ENCODE measurements around the gene ARL5A. TPM values are rescaled to one million over a fixed set of nuclear protein-coding genes. Genes with fewer than 3 reads are reported as not detected.

ARL5A gene
- total RNA-seq, 5 donors from 2014 or later (not counting 1 experiment from before 2014, with no cell fraction given) = 24.4 to 44.8 (median 35.1) TPM

DNA sequence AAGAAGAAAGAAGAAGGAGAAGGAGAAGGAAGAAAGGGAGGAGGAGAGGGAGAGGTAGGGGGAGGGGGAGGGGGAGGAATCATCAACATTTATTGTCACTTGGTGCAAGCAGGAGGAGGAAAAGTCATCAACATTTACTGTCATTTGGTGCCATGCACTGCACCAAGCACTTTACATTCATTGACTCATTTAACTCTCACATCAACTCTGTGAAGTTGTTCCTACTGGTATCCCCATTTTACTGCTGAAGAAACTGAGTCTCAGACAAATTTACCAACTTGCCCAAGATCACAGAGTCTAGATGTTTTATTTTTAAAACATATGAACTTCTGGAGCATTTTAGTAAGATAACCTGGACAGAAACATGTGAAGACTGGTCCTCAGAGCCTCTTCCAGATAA lies 47.3 kb downstream of the ARL5A start:
- Mint-ChIP-seq H3K4me3 (no peak overlapping the region), H3K9me3 (peaks cover 0 to 11% (median 3%) of the 10 kb centered on the region in 3 donors), H3K36me3 (peaks cover 75% of the 10 kb centered on the region), H3K27me3 (no peaks in the 10 kb centered on the region), H3K4me1 (peaks cover 0 to 5% (median 0%) of the 10 kb centered on the region in 3 donors), H3K27ac (no peak overlapping the region)
- ATAC-seq (replicated peaks in 1 of 4) = no peak
- Histone ChIP-seq H3K4me1 (ENCODE audit: control insufficient read depth in 1 of 2, extremely low read depth in 1 of 2, insufficient read depth in 2 of 2, low read length in 2 of 2) (no peaks in the 10 kb centered on the region), H3K4me3 (ENCODE audit: control insufficient read depth in 1 of 2, extremely low read depth in 1 of 2, low read length in 1 of 2) (no peak overlapping the region), H3K9me3 (no peaks in the 10 kb centered on the region), H3K27me3 (replicated peaks in 1 of 2; ENCODE audit: control insufficient read depth in 2 of 2, extremely low read depth in 1 of 2, insufficient read depth in 2 of 2, low read length in 1 of 2) (no peaks in the 10 kb centered on the region), H3K36me3 (ENCODE audit: control insufficient read depth in 2 of 2, extremely low read depth in 1 of 2, insufficient read depth in 1 of 2, low read length in 1 of 2) (peaks cover 0 to 8% of the 10 kb centered on the region in 2 donors), H3K27ac (ENCODE audit: low read length) (no peak overlapping the region)
- CTCF ChIA-PET = no interaction called here
- POLR2A ChIA-PET = no interaction called here
- DNase-seq = no peak

DNA sequence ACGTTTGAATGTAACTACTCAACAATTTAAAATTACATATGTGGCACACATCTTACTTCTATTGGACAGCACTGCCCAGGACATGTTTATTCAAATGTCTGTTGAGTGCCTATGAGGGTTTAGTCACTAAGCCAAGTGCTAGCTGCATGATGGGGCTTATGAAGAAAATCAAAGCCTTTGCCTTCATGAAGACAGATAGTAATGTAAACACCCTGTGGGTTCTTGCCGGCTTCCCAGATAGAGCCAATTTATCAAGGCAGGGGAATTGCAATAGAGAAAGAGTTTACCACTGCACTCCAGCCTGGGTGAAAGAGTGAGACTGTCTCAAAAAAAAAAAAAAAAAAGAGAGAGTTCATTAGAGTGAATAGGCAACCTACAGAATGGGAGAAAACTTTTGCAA lies 50.3 kb downstream of the ARL5A start:
- no peaks in the 10 kb centered on the region for H3K27me3 ChIP-seq (replicated peaks in 1 of 2; ENCODE audit: control insufficient read depth in 2 of 2, extremely low read depth in 1 of 2, insufficient read depth in 2 of 2, low read length in 1 of 2)
- no CpG with 5 or more reads among the region's 2 CpGs for WGBS (ENCODE audit: insufficient coverage)
- no peak overlapping the region for H3K27ac Mint-ChIP-seq
- H3K4me1 ChIP-seq (ENCODE audit: control insufficient read depth in 1 of 2, extremely low read depth in 1 of 2, insufficient read depth in 2 of 2, low read length in 2 of 2) = no peaks in the 10 kb centered on the region
- CTCF ChIA-PET = interaction anchor here in 1 of 2 donors (0.7 kb wide), 1 partner anchor 985 kb away, joined by 4 read pairs; no protein-coding TSS in a partner anchor
- peaks cover 66% of the 10 kb centered on the region for H3K36me3 Mint-ChIP-seq
- H3K4me3 ChIP-seq (ENCODE audit: control insufficient read depth in 1 of 2, extremely low read depth in 1 of 2, low read length in 1 of 2) = no peak overlapping the region
- no peak overlapping the region for H3K4me3 Mint-ChIP-seq
- POLR2A ChIA-PET = no interaction called here
- H3K27ac ChIP-seq (ENCODE audit: low read length) = no peak overlapping the region
- no peaks in the 10 kb centered on the region for H3K9me3 ChIP-seq
- H3K27me3 Mint-ChIP-seq = no peaks in the 10 kb centered on the region
- peaks cover 0 to 5% of the 10 kb centered on the region in 2 donors for H3K36me3 ChIP-seq (ENCODE audit: control insufficient read depth in 2 of 2, extremely low read depth in 1 of 2, insufficient read depth in 1 of 2, low read length in 1 of 2)
- ATAC-seq (replicated peaks in 1 of 4) = no peak
- H3K9me3 Mint-ChIP-seq = peaks cover 0 to 11% (median 3%) of the 10 kb centered on the region in 3 donors
- DNase-seq = no peak
- peaks cover 0 to 2% (median 0%) of the 10 kb centered on the region in 3 donors for H3K4me1 Mint-ChIP-seq

GRCh38 chr2:151777487-151777886 lies 50.7 kb downstream of the ARL5A start:
- CTCF ChIA-PET = no interaction called here
- no peaks in the 10 kb centered on the region for H3K27me3 Mint-ChIP-seq
- Histone ChIP-seq H3K27ac (ENCODE audit: low read length) (no peak overlapping the region), H3K4me1 (ENCODE audit: control insufficient read depth in 1 of 2, extremely low read depth in 1 of 2, insufficient read depth in 2 of 2, low read length in 2 of 2) (no peaks in the 10 kb centered on the region), H3K36me3 (ENCODE audit: control insufficient read depth in 2 of 2, extremely low read depth in 1 of 2, insufficient read depth in 1 of 2, low read length in 1 of 2) (peaks cover 0 to 5% of the 10 kb centered on the region in 2 donors), H3K27me3 (replicated peaks in 1 of 2; ENCODE audit: control insufficient read depth in 2 of 2, extremely low read depth in 1 of 2, insufficient read depth in 2 of 2, low read length in 1 of 2) (no peaks in the 10 kb centered on the region), H3K4me3 (ENCODE audit: control insufficient read depth in 1 of 2, extremely low read depth in 1 of 2, low read length in 1 of 2) (no peak overlapping the region), H3K9me3 (no peaks in the 10 kb centered on the region)
- WGBS (ENCODE audit: insufficient coverage) = no CpG with 5 or more reads among the region's 3 CpGs
- peaks cover 0 to 2% (median 0%) of the 10 kb centered on the region in 3 donors for H3K4me1 Mint-ChIP-seq
- ATAC-seq (replicated peaks in 1 of 4) (no peak), DNase-seq (no peak)
- POLR2A ChIA-PET = no interaction called here
- H3K36me3 Mint-ChIP-seq = peaks cover 63% of the 10 kb centered on the region
- no peak overlapping the region for H3K27ac Mint-ChIP-seq
- no peak overlapping the region for H3K4me3 Mint-ChIP-seq
- peaks cover 0 to 11% (median 3%) of the 10 kb centered on the region in 3 donors for H3K9me3 Mint-ChIP-seq

GRCh38 chr2:151776367-151776766 lies 51.9 kb downstream of the ARL5A start:
- Histone ChIP-seq H3K36me3 (ENCODE audit: control insufficient read depth in 2 of 2, extremely low read depth in 1 of 2, insufficient read depth in 1 of 2, low read length in 1 of 2) (peaks cover 0 to 5% of the 10 kb centered on the region in 2 donors), H3K4me1 (ENCODE audit: control insufficient read depth in 1 of 2, extremely low read depth in 1 of 2, insufficient read depth in 2 of 2, low read length in 2 of 2) (no peaks in the 10 kb centered on the region), H3K27ac (ENCODE audit: low read length) (no peak overlapping the region), H3K4me3 (ENCODE audit: control insufficient read depth in 1 of 2, extremely low read depth in 1 of 2, low read length in 1 of 2) (no peak overlapping the region), H3K9me3 (no peaks in the 10 kb centered on the region), H3K27me3 (replicated peaks in 1 of 2; ENCODE audit: control insufficient read depth in 2 of 2, extremely low read depth in 1 of 2, insufficient read depth in 2 of 2, low read length in 1 of 2) (no peaks in the 10 kb centered on the region)
- no peaks in the 10 kb centered on the region for H3K27me3 Mint-ChIP-seq
- ChIA-PET POLR2A (no interaction called here), CTCF (no interaction called here)
- peaks cover 0 to 11% (median 3%) of the 10 kb centered on the region in 3 donors for H3K9me3 Mint-ChIP-seq
- WGBS (ENCODE audit: insufficient coverage) = no CpG with 5 or more reads among the region's 1 CpG
- peaks cover 0 to 3% (median 0%) of the 10 kb centered on the region in 3 donors for H3K4me1 Mint-ChIP-seq
- DNase-seq = no peak
- ATAC-seq (replicated peaks in 1 of 4) = no peak
- no peak overlapping the region for H3K27ac Mint-ChIP-seq
- H3K36me3 Mint-ChIP-seq = peaks cover 61% of the 10 kb centered on the region
- no peak overlapping the region for H3K4me3 Mint-ChIP-seq

- Histone ChIP-seq H3K36me3 (ENCODE audit: control insufficient read depth in 2 of 2, extremely low read depth in 1 of 2, insufficient read depth in 1 of 2, low read length in 1 of 2) (peaks cover 0 to 5% of the 10 kb centered on the region in 2 donors), H3K27me3 (replicated peaks in 1 of 2; ENCODE audit: control insufficient read depth in 2 of 2, extremely low read depth in 1 of 2, insufficient read depth in 2 of 2, low read length in 1 of 2) (no peaks in the 10 kb centered on the region), H3K4me3 (ENCODE audit: control insufficient read depth in 1 of 2, extremely low read depth in 1 of 2, low read length in 1 of 2) (no peak overlapping the region), H3K4me1 (ENCODE audit: control insufficient read depth in 1 of 2, extremely low read depth in 1 of 2, insufficient read depth in 2 of 2, low read length in 2 of 2) (no peaks in the 10 kb centered on the region), H3K9me3 (no peaks in the 10 kb centered on the region), H3K27ac (ENCODE audit: low read length) (no peak overlapping the region)
- DNase-seq = no peak
- no CpG with 5 or more reads among the region's 6 CpGs for WGBS (ENCODE audit: insufficient coverage)
- Mint-ChIP-seq H3K4me1 (peaks cover 0 to 8% (median 0%) of the 10 kb centered on the region in 3 donors), H3K36me3 (peaks cover 58% of the 10 kb centered on the region), H3K27me3 (no peaks in the 10 kb centered on the region), H3K4me3 (no peak overlapping the region), H3K9me3 (peaks cover 0 to 15% (median 3%) of the 10 kb centered on the region in 3 donors), H3K27ac (no peak overlapping the region)
- POLR2A ChIA-PET = interaction anchor here in 1 of 2 donors (0.6 kb wide), 1 partner anchor 9 kb away, joined by 3 read pairs; no protein-coding TSS in a partner anchor
- ATAC-seq (replicated peaks in 1 of 4) = no peak
- CTCF ChIA-PET = no interaction called here
Observed at GRCh38 chr2:151775057-151775740, 53.0 kb downstream of the ARL5A start.

DNA sequence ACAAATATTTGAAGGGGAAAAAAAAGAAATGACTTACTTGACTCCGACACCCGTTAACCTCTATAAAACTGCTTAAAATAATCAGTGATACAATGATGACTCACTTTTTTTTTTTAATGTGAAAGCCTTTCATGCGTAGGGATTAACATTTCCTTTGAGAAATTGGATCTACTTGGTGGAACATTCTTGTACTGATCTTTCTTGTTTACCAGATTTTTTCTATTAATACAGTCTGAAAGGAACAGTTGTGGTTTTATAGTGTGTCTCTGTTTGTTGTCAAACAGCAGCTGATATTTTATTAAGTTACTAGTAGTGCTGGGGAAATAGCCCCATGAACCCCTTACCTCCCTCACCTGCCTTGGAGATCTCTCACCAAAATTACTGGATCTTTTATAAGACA lies 53.7 kb downstream of the ARL5A start:
- Mint-ChIP-seq H3K27me3 (no peaks in the 10 kb centered on the region), H3K4me1 (peaks cover 0 to 8% (median 0%) of the 10 kb centered on the region in 3 donors), H3K27ac (no peak overlapping the region), H3K4me3 (no peak overlapping the region), H3K36me3 (peaks cover 57% of the 10 kb centered on the region), H3K9me3 (peaks cover 4 to 14% (median 4%) of the 10 kb centered on the region in 3 donors)
- H3K4me3 ChIP-seq (ENCODE audit: control insufficient read depth in 1 of 2, extremely low read depth in 1 of 2, low read length in 1 of 2) = no peak overlapping the region
- H3K36me3 ChIP-seq (ENCODE audit: control insufficient read depth in 2 of 2, extremely low read depth in 1 of 2, insufficient read depth in 1 of 2, low read length in 1 of 2) = peaks cover 0 to 5% of the 10 kb centered on the region in 2 donors
- ATAC-seq (replicated peaks in 1 of 4) (no peak), DNase-seq (no peak)
- no peaks in the 10 kb centered on the region for H3K9me3 ChIP-seq
- H3K27me3 ChIP-seq (replicated peaks in 1 of 2; ENCODE audit: control insufficient read depth in 2 of 2, extremely low read depth in 1 of 2, insufficient read depth in 2 of 2, low read length in 1 of 2) = no peaks in the 10 kb centered on the region
- POLR2A ChIA-PET = no interaction called here
- CTCF ChIA-PET = interaction anchor here in 1 of 2 donors (0.6 kb wide), 1 partner anchor 253 kb away, joined by 6 read pairs; no protein-coding TSS in a partner anchor
- WGBS (ENCODE audit: insufficient coverage) = 60% methylated on average over 1 of the region's 3 CpGs
- H3K4me1 ChIP-seq (ENCODE audit: control insufficient read depth in 1 of 2, extremely low read depth in 1 of 2, insufficient read depth in 2 of 2, low read length in 2 of 2) = no peaks in the 10 kb centered on the region
- H3K27ac ChIP-seq (ENCODE audit: low read length) = no peak overlapping the region

Data from T-cell (primary cell).